DND-41 (cell line): ENCODE data around the gene SPECC1.
A peak's percentile ranks its signal among the peaks of the same experiment; 100 is the strongest.
"Not testable (repeated sequence)": the region's sequence is repeated elsewhere in the genome, so short reads cannot be mapped to it uniquely, and the experiment has no call there.

Source experiments
- CTCF ChIP-seq: IDR thresholded peaks from 2 replicates; pipeline ENCODE4 v1.5.1; 2012; ENCODE audit warnings: borderline replicate concordance, low read length, moderate library complexity, mild to moderate bottlenecking; ENCODE audit not compliant: poor library complexity, severe bottlenecking; ENCODE audit errors: extremely low read depth
- EZH2 ChIP-seq: IDR thresholded peaks from 3 replicates; pipeline ENCODE4 v1.6.1; 2012; ENCODE audit warnings: borderline replicate concordance, low read depth, mild to moderate bottlenecking, moderate library complexity, low read length, inconsistent platforms; ENCODE audit not compliant: severe bottlenecking

- TF ChIP-seq CTCF = peak; percentile 51
- not testable (repeated sequence) for TF ChIP-seq EZH2
Measured at GRCh38 chr17:20320535-20321229, 311.5 kb downstream of the SPECC1 start.
